Endothelial cell of coronary artery (primary cell): ENCODE measurements around the gene MS4A8. TPM values are rescaled to one million over a fixed set of nuclear protein-coding genes. Genes with fewer than 3 reads are reported as not detected.

Source experiments
- total RNA-seq: library from RNA; depleted of rRNA; stranded (reverse); fragments of >200 nt; gene quantifications from 2 replicates; pipeline ENCODE4 v1.2.3, GENCODE V29; 2014

The MS4A8 gene, protein sequence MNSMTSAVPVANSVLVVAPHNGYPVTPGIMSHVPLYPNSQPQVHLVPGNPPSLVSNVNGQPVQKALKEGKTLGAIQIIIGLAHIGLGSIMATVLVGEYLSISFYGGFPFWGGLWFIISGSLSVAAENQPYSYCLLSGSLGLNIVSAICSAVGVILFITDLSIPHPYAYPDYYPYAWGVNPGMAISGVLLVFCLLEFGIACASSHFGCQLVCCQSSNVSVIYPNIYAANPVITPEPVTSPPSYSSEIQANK
- total RNA-seq = not detected in 2 replicates

GRCh38 chr11:60699284-60699691 lies at the start of gene MS4A8:
Gene MS4A8, plus strand, starts transcription at chr11:60699612. Its CDS starts 1,249 bp downstream, at chr11:60700861.

GRCh38 chr11:60724420-60724819 lies 25.0 kb downstream of the MS4A8 start, which contains the start of gene MS4A18:
Gene MS4A18, plus strand, starts transcription at chr11:60724720.

DNA sequence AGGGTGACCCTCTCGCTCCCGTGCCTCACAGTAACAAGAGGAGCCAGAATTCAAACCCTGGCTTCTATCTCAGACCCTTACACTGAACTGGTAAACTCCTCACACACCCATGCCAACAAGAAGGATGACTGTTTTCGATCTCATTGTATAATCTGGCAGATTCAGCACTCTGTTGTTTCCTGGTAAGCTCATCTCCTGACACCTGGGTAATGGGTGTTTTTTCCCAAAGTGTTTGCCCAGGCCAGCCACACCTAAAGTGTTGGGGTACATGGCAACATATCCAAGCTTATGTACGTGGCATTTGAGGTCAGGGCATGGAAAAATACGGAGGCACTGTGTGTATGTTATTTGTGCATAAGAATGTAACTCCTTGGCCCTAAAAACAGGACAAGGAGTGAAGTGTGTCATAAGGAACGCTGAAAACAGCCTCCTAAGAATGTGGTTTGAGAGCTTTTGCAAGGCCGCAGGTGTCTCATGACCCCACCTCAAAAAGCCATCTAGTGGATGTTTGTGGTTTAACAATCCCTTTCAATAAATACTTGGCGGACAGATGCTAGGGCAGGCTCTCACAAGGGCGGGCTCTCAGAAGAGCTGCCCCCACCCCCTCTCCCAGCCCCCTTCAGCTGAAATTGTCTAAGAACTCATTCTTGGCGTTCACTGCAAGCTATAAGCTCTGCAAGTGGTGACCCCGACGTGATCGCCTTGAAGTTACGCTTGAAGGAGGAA lies 57.1 kb downstream of the MS4A8 start, which contains the start of gene MS4A15:
Gene MS4A15 (plus strand): TSS at position 561 of the 726 bp plus-strand sequence. CDS start 6,867 bp downstream, outside the sequence.

Other genes with a start within 250 kb of the MS4A8 start
- gene MS4A1, start 243.8 kb upstream of the MS4A8 start, total RNA-seq = not detected in 2 replicates
- not detected in 2 replicates for gene MS4A12, start 206.8 kb upstream of the MS4A8 start, total RNA-seq
- not detected in 2 replicates for gene MS4A13, start 184.2 kb upstream of the MS4A8 start, total RNA-seq
- gene MS4A18, start 25.1 kb downstream of the MS4A8 start, total RNA-seq = not detected in 2 replicates
- gene MS4A15, start 57.3 kb downstream of the MS4A8 start, total RNA-seq = not detected in 2 replicates
- not detected in 2 replicates for gene MS4A10, start 85.7 kb downstream of the MS4A8 start, total RNA-seq
- gene CCDC86, start 142.5 kb downstream of the MS4A8 start, total RNA-seq = 13.9 and 16.2 TPM in 2 replicates
- under 0.01 TPM in 1 of 2 replicates, not detected in the other for gene PTGDR2, start 156.3 kb downstream of the MS4A8 start, total RNA-seq
- not detected in 2 replicates for gene ZP1, start 167.9 kb downstream of the MS4A8 start, total RNA-seq
- 50.1 and 72.1 TPM in 2 replicates for gene PRPF19, start 207.0 kb downstream of the MS4A8 start, total RNA-seq
- 60.6 and 62.5 TPM in 2 replicates for gene TMEM109, start 214.5 kb downstream of the MS4A8 start, total RNA-seq
- 74.9 and 87.1 TPM in 2 replicates for gene TMEM132A, start 224.8 kb downstream of the MS4A8 start, total RNA-seq